DMS153 (cell line): ENCODE data around the gene RTP5.

Source experiments
- DNase-seq: peaks from one replicate; lab custom pipeline; 2025; lab: John Stamatoyannopoulos, UW

The RTP5 gene

DNA sequence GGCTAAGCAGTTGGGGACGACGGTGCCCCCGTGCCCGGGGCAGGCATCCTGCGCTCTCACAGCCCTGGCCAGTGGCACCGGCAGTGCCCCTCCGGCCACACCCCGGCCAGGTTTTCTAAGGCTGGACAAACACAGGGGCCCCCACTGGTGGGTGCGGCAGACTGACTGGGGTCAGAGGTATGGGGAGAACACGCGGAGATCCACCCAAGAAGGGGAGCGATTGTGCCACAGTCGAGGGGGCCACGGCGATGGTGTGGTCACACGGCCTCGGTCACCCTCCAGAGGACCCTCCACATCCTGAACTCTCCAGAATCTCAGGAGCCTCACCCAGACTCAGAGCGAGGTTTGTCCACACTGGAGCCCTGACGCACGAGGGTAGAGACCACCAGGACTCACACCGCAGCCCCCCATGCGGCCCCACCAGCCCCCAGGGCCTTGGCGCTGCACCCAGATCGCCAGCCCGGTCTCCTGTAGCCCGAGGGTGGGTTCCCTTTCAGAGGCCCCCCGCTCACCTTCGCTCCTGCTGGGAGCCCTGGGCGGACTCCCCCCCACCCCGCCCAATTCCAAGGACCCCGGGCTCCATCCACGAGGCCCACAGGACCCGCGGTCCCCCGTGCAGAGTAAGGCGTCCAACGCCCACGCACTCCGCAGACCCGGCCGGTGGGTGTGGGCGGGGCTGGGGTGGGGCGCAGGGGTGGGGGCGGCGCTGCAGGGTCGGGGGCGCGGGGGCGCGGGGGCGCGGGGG is 26.0 kb upstream of the RTP5 start:
- no peak for DNase-seq

DNA sequence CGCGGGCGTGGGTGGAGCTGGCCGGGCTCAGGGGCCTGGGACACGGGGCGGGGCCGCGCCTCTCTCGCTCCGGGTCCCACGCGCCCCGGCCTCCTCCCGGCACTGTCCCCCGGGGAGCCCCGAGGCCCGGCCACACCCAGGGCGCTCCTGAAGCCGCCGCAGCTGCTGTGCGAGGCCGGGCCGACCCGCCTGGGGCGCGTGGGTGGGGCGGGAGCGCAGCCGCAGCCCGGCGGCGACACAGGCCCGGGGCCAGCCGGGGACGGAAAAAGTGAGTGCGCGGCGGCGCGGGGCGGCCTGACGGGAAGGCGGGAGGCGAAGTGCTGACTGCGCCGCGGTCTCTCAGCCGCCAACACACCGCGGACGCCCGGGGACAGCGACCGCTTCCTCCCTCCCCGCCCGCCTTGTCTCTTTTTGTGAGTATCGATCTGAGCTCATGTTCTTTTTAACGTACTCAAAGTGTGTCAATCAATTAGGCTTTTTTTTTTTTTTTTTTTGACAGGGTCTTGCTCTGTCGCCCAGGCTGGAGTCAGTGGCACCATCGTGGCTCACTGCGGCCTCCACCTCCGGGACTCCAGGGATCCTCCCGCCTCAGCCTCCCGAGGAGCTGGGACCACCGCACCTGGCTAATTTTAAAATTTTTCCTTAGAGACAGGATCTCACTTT is 25.3 kb upstream of the RTP5 start:
- peak; percentile 29 for DNase-seq

DNA sequence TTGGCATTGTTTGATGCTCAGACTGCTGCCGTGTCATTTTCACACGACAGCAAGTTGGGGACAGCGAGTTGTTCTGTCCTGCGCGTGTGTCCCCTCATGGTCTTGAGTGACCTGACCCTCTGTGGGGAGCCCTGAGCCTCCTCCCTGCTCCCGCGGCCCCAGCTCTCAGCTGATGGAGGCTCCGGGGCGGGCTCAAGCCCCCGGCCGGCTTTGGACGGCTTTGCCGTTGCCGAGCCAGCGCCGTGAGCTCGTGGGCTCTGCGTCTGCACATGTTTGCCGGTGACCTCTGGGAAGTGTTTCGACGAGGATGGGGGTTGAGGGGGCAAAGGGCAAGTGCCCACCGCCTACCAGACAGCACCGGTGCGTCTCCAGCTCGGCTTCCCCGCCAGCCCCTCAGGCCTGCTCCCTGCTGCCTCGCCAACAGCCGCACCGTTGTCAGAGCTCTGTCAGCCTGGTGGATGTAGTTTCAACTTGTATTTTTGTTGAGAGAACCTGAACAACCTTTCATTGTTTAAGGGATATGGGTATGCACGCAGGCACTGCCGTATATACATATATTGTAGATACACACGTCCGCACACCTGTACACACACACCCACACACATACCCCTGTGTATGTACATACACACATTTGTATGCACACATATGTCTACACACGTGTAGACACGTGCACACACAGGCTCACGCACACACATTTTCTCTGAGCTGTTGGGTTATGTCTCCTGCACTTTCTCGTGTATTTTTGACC is 24.5 kb upstream of the RTP5 start:
- DNase-seq: no peak

DNA sequence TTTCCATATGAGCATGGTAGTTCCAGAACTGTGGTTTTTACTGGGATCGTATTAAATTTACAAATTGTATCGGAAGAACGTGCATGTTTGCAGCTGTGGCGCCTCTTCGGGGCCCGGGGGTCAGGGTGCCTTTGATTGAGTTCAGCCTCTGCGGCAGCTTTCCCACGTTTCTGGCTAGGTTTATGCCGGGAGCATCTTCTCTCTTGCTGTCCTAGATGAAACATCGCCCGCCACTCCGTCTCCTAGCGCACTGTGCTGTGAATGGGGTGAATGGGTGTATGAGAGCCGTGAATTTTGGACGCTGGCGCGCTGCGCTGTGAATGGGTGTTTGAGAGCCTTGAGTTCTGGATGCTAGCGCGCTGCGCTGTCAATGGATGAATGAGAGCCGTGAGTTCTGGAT is 23.1 kb upstream of the RTP5 start:
- DNase-seq: no peak

DNA sequence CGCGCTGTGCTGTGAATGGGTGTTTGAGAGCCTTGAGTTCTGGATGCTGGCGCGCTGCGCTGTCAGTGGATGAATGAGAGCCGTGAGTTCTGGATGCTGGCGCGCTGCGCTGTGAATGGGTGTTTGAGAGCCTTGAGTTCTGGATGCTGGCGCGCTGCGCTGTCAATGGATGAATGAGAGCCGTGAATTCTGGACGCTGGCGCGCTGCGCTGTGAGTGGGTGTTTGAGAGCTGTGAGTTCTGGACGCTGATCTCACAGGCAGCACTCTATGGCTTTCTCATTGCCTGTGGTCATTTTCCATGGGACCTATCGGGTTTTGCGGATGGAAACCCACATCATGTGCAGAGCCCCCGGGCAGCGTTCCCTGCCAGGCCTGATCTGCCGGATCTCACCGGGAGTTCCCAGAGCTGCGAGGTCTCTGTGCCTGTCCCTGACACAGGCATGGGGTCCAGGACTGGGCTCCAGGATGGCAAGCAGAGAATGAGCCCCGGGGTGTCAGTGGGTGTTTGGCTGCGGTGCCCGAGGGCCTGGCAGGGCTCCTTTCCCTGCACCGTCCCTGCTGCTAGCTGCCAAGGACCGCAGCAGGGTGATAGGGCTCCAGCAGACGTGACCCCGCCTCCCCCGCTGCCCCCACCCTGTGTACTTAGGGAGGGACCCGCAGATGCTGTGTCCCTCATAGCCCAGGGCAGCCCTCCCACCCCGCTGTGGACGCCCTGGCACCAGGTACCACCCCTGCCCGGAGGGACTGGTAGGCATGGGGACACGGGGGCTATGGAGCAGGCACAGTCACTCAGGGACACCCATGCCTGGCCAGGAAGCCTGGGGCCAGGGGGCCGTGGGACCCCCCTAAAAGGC is 20.5 kb upstream of the RTP5 start:
- DNase-seq: no peak

DNA sequence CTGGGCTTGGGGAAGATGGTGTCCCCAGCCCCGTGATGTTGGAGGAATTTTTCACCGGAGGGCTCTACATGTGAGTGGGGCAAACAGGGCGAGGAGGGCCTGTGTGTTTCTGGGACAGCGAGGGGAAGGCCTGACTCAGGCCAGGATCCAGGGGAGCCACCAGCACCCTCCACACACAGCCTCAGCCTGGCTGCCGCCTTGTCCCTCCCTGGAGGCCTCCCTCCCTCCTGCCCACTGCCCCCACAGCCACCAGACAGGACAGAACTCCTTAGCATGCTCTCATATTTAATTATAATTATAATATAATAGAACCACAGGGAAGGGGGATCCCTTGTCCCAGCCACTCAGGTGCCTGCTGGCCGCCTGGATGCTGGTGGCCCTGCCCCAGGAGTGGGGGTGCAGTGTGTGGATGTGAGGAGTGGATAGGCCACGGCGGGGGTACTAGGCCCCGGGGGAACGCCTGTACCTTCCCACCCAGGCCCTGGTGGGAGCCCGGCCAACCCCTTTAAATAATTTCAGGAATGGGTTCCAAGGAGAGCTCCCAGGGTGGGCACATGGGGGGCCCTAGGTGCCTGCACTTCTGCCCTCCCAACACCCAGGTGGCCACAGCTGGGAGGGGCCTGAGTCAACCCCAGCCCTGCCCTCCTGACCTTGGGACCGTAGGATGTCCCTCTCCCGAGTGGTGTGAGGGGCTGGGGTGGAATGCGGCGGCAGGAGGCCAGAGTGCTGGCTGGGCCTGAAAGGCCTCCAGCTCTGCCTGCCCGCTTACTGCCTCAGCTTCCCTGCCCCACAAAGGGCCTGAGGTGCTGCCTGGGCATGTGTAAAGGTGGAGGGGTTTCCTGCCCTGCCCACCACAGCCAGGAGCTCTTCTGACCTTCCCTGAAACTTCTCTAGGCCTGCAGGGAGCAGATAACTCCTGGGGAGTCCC is 19.6 kb upstream of the RTP5 start:
- no peak for DNase-seq

DNA sequence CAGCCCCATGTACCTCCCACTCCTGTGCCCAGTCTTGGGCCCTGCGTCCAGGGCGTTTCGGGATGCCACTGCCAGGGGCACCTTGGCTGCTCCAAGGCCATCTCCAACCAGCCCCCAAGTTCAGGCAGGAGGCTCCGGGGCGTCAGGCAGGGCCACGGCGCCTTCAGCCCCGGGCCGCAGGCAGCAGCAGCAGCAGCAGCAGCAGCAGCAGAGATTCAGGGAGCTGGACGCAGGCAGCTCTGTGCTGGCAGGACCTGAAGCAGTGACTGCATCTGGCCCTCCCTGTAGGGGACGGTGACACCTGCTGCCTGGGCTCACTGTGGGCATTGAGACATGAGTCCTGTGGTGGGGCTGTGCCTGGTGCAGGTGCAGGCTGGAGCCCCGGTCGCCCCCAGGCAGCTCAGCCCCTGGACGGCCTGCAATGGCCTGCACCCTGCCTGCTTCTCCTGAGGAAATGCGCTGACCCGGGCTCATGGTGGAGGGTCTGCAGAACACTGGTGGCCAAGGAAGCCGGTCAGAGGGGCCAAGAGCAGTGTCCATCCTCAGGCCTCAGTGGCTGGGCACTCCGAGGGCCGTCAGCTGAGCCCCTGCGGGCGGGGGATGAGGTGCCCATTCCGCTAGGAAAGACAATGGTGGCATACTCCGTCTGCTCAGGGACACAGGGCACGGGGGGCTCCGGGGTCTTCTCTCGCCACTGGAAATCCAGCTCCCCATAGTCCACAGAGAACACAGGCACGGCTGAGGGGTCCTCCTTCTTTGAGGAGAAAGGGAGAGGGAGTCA is 18.8 kb upstream of the RTP5 start:
- DNase-seq: no peak

DNA sequence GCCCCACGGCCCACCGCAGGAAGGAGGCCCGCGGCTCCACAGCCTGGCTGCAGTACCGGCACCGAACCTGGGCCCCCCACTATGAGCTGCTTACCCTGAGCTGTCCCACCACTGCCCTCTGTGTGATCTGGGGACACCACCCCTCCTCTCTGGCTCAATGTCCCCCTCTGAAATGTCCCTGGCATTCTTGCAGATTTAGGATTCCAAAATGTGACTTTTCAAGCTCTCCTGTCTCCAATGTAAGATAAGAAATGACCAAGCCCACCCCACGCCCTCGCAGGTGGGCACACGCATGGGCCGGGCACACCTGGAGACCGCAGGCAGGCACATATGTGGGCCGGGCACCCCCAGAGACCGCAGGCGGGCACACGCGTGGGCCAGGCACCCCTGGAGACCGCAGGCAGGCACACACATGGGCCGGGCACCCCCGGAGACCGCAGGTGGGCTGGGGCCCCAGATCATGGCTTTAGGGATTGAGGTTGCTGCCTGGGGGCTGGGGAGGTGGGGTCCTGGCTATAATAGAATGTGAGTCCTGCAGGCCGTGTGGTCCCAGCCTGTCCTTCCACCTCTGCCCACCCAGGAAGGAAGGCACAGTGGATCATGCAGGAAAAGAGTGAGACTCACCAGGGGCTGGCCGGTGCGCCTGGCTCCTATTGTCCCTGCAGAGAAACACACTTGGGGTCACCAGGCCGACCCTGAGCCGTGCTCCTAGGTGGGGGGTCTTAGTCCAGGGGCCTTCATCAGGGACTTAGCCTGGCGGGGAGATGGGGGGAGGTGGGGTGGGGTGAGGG is 18.0 kb upstream of the RTP5 start:
- no peak for DNase-seq

DNA sequence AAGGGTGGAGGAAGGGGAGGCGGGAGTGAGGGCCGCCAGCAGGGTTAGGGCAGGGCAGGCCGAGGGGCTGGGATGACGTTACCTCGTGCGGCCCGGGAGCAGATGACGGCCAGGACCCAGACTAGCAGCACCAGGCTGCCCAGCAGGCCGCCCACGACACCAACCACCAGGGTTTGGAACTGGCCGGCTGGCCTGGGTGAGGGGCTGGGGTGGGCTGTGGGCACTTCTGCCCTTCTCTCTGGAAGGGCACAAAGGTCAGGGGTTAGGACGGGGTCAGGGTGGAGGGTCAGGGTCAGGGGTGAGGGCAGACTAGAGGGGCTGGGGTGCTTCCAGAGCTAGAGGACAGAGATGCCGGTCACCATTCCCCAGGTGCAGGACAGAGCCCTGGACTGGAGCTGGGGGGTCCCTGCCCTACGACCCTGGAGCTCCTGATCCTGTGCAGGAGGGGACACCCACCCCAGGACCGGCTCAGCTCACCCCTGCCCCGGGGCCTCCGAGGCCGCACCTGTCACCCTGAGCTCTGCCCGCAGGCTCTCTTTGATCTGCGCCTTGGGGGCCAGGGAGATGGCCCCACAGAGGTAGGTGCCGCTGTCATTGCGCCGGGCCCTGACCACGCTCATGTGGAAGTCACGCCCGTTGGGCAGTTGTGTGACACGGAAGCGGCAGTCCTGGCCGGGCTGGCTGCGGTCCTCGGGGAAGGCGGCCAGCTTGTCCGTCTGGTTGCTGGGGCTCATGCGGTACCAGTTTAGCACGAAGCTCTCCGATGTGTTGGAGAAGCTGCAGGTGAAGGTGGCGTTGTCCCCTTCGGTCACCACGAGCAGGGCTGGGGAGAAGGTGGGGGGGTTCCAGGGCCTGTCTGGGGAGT is 17.2 kb upstream of the RTP5 start:
- no peak for DNase-seq

DNA sequence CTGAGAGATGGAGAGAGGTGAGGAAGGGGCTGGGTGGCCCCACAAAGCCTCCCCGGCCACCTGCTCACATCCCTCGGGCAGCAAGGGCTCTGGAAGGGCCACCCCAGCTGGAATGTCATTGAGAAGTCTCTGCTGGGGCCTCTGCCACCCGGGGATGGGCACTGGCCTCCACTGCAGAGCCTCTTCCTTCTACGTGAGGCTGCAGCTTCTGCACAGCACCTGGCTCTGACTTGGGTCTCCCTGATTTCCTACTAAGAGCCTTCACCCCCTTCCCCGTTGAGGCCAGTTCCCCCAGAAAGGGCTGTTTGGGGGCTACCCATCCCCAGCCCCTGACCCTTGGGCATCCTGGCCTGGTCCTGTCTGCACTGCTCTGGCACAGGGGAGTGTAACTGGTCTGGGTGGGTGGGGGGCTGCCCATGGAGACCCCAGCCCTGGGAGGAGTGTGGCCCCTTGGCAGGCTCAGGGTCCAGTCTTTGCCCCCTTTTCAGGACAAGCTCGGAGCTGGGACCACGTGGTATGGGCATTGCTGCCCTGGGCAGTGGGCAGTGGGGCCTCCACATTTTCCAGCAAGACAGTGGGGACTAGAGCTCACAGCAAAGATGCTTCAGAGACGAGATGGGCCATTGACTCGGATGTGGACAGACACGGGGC is 16.4 kb upstream of the RTP5 start:
- DNase-seq: no peak

DNA sequence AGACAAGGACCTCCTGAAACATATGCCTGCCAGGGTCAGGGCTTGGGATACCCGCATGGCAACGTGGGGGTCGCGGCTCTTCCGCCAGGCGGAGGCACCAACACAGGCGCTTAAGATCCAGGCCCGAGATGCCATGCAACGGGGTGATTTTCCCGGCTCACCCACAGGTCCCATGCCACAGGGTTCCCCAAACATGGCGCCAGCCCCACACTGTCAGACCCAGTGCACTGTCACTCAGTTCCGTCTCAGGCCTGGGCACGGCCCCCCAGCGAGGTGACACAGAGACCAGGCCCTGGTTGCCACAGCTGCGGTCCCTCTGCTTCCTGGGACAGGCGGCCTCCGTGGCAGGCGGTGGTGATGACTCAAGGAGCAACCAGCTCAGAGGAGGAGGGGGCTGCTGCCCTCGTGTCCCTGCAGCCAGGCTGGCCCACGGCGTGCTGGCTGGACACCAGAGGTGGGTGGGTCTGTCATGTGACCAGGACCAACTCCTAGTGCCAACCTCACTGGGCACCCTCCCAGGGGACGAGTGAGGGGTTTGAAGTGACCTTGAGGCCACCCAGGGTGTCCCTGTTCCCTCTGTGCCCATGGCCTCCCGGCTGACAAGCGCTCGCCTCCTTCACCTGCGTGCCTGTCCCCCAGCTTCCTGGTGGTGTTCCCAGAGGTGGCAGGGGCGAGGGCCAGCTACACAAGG is 15.7 kb upstream of the RTP5 start:
- no peak for DNase-seq

DNA sequence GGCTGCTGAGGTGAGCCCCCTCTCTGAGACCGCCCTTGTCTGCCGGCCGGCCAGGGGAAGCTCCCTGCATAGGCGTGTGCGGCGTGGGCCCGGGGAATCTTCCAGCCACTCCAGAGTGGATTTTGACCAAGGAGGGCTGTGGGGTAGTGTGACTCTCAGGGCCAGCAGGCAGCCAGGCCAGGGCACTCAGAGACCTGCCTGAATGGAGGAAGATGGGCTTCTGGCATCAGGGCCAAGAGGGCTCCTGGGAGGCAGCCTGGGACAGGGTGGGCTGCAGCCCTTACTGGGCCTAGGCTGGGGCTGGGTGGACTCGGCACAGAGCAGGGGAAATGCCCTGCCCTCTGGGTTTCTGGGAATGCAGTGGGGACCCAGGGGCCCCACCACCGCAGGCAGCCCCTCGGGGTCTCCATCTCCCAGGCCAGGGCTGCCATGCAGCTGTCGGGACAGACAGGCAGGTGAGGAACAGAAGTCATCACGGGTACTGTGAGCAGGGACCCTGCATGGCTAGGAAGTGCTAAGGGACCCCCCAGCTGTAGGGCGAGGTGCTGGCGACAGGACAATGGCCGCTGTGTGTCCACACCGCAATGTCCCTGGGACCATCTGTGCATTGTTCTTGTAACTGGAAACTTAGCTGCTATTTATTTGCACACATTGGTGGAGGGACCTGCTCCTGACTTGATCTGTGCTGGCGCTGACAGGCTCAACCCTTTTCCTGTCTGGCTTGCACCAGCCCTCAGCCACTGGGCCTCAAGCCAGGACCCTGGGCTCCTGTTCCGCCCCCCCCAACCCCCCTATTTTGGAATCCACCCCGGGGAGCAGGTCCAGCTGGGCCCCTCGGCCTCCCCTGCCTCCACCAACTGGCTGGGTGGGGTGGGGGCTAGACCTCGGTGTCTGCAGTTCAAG is 14.9 kb upstream of the RTP5 start:
- no peak for DNase-seq

DNA sequence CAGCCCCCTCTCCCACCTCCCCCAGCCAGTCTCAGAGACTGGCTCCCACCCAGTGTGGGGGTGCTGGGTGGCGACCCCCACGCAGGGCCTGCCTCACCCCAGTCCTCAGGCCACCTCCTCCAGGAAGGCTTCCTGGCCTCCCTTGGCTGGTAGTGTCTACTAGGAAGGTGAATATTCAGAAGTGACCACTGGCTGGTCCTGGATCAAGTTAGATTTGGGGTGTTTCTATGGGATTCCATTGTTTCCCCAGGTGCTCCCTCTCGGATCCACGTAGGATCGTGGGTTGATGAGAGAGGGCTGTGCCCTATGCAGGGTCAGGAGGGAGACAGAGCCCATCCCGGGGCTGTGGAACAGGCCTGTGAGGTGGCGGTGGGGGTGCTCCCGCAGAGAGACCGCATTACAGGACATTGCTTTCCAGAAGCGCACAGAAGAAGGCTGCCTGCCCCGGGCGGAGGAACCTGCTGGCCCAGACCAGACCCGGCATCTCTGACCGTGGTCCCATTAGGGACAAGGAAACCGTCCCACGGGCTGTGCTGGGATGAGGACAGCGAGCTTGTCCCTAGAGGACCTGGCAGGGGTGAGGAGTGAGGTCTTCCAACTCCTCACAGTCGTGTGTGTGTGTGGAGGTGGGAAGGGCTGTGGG is 14.2 kb upstream of the RTP5 start:
- DNase-seq: no peak

DNA sequence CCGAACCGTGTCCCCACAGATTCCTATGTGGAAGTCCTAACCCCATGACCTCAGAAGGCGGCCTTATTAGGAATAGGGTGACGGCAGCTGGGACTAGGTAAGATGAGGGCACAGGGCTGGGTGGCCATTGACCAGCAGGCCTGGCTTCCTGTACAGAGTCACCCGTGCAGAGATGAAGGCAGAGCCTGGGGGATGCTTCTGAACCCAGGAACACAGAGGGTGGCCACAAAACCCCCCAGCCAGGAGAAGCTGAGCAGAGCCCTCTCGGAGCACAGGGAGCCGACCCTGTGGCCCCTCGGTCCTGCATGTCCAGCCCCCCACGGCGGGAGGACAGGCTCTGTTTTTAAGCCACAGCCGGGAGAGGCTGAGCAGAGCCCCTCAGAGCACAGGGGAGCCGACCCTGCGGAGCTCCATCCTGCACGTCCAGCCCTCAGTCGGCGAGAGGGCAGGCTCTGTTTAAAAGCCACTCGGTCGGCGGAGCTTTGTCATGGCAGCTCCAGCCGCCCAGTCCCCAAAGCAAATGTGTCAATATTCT is 13.6 kb upstream of the RTP5 start:
- no peak for DNase-seq

DNA sequence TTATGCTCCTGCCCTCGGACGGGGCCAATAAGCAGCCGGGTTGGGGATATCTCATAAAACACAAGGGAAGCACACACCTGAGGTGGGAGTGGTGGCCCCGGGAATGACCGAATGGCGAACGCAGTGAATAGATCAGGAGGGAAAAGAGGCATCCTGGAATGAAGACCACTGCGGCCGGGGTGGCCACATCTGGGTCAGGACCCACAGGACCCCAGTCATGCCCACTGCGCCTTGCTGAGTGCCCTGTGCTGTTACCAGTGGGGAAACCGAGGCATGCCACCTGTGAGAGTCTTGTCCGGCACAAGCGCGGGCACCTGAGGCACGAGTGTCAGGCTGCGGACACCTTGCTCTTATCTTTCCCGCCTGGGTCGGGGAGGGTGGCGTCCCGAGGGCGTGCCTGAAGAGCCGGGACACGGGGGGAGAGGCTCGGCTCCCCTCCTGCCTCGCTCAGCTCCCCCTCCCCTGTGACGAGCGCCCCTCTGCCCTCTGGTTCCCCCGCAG is 12.4 kb upstream of the RTP5 start:
- no peak for DNase-seq
